Activated CD4-positive, alpha-beta T cell treated with anti-CD3 and anti-CD28 coated beads, Interleukin-2, amount 50 U/mL, for 48 hours (primary cell): ENCODE results near the gene ZFAND3.
A peak's percentile ranks its signal among the peaks of the same experiment; 100 is the strongest.

Source experiments
- DNase-seq, 2 experiments: peaks; one replicate each; pipeline ENCODE4 v3.0.0-alpha.2; 2020

The ZFAND3 gene

GRCh38 chr6:38174315-38174714 is 354.8 kb downstream of the ZFAND3 start:
- no peak for DNase-seq

DNA sequence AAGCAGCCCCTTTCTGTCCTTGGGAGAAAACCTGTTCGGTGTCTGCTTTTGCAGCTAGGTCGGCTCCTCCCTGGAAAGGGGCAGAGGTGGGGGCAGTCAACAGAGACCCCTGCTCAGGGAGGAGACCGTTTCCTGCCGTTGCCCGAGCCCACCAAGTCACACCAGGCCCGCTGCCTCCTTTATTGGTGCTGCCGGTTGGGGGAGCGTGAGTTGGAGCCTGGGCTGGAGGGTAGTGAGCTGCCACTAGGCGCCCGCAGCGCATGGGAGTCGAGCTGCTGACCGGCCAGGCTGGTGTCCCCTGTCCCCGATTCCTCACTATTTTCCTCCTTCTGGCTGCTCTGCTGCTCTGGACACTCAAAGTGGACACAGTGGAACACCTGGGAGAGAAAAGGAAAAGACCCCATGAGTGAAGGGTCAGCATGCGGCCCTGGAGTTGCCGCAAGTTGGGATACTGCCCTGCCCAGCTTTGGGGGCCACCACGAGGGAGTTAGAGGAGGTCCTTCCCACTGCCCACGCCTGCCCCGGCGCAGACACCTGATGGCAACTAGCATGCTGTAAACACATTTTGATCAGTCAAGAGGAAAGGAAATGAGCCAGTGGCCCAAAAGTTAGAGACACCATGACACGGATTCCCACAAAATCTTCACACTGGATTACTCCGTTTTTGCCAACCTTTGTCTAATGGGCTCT is 355.4 kb downstream of the ZFAND3 start:
- no peak for DNase-seq

DNA sequence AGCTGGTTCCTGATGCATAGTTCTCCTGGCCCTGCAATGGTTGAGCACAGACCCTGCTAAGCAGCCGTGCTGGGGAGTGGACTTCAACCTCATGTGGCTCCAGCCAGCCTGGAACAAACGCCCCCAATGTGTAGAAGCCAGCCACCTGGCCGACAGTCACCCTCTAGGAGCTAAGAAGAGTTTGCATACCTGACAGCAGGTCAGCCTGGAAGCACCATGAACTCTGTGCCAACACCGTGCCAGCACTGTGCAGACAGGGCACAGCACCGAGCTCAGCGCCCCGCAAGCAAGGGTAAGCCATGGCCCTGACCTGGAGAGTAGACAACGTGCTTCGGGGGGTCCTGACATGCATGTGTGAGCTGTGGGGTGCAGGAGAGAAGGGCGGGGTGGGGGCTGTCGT is 356.3 kb downstream of the ZFAND3 start:
- DNase-seq, result no peak

- no peak for DNase-seq
Measured at GRCh38 chr6:38176797-38177751, 357.5 kb downstream of the ZFAND3 start.

DNA sequence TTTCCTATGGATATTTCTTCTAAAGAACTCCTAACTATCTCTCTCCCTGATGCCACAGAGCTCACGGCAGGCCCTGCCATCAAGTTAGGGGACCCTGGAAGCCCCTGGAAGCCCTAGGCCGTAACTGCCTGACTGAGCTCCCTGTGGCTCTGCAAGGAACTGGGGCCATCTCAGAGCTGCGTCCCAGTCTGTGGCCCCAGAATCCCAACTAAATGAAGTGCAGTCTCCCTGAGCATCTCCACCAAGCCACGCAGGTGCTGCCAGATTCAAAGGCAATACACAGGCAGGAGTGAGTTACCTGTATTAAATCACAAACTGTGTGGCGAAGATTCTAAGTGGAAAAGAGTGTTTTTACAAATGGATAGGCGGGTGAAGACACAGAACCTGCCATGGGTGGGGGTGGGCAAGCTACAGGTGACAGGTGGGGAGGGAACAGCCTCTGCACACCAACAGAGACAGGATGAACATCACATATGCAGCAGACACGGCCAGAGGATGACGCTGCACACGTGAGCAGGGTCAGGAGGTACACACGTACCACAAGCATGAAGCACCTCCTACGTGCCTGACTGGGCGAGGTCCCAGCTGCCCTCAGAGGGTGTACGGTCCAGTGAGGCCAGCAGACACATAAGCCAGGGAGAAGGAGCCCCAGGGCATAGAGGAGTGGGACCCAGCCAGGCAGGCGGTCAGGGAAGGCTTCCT is 358.5 kb downstream of the ZFAND3 start:
- no peak for DNase-seq

DNA sequence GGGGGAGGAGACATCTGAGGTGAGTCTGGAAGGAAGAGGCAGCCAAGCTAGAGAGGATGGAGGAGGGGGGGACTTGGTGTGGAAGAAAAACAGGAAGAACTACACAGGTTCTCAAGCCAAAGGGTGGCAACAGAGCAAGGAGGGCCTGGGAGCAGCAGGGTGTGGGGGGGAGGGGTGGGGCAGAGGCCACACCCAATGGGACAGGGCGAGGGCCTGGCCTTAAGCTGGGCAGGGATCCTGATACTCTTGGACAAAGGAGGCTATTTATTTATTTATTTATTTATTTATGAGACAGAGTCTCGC is 359.0 kb downstream of the ZFAND3 start:
- DNase-seq, result no peak

DNA sequence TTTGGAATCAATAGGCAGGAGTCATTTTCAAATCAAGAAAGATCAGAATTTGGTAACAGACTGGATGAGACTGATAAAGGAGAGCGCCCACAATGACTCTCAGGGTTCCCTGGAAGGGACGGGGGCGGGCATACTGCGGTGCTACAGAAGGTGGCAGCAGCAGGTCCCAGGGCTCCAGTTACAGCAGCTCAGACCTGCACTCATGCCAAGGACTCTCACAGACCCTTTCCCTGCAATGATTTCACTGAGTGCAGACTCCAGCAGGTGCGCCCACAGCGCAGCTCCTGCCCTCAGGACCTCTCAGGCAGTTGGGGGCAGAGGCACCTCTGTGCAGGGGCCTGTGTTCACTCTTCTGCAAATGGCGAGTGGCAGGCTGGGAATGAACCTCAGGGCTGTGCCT is 359.8 kb downstream of the ZFAND3 start:
- peak; percentile 7 to 14 for DNase-seq

- DNase-seq, result no peak
Measured at GRCh38 chr6:38179794-38180430, 360.4 kb downstream of the ZFAND3 start.

GRCh38 chr6:38180586-38180985 is 361.1 kb downstream of the ZFAND3 start:
- no peak for DNase-seq

DNA sequence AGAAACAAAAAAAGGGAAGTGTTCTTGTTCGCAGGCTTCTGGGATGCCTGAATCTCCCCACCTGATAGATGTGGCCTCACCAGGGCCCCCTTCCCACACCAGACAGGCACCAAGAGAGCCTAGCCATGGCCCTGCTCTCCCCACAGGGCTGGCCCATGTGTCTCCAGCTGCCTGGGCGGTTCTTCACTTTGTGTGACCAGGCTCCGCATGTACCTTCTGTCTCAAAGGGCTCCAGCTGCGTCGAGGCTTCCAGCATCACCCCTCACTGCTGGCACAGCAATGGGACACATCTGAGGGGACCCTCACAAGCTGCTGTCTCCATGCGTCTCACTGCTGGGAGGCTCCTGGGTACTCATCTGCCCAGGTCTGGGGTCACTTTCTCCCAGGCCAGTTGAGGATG is 362.9 kb downstream of the ZFAND3 start:
- DNase-seq, result no peak

GRCh38 chr6:38183856-38184584 is 364.5 kb downstream of the ZFAND3 start:
- no peak for DNase-seq

GRCh38 chr6:38184585-38185080 is 365.1 kb downstream of the ZFAND3 start:
- DNase-seq, result no peak

- DNase-seq, result no peak
Measured at GRCh38 chr6:38185244-38185643, 365.7 kb downstream of the ZFAND3 start.

DNA sequence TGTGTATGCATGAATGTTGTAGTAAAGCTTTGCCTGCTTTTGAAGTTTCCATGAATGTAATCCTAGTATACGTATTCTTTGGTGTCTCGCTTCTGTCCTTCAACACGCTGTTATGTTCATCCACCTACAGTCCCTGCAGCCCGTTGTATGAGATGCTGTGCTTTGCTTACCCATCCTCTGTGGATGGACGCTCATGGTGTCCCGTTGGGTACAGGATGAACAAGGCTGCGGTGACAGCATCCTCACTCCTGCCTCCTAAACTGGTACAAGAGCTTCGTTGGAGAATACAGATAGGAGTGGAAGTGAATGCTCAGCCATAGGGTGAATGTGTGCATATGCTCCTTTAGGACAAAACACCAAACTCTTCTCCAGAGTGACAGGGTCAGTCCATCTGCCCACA is 366.2 kb downstream of the ZFAND3 start:
- no peak for DNase-seq

DNA sequence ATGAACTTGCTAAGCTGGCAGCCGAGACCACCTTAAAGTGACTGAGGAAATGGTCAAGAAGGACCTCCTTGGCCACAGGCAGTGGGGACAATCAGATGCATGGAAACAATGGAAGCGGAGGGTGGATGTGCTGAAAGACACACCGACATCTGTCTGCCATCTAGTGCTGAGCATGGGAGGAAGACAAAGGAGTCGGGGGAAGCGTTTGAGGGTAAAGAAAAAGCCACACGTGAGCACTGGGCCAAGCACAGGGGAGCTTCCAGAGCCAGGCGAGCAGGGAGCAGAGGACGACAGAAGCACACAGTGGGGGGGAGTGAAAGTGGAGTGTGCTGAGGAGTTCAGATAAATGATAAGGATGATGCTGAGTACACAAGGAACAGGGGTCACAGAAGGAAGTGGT is 367.8 kb downstream of the ZFAND3 start:
- no peak for DNase-seq

- no peak for DNase-seq
Measured at GRCh38 chr6:38187811-38188590, 368.5 kb downstream of the ZFAND3 start.

- no peak for DNase-seq
Measured at GRCh38 chr6:38188677-38189335, 369.3 kb downstream of the ZFAND3 start.

- DNase-seq, result no peak
Measured at GRCh38 chr6:38191418-38191817, 371.9 kb downstream of the ZFAND3 start.

DNA sequence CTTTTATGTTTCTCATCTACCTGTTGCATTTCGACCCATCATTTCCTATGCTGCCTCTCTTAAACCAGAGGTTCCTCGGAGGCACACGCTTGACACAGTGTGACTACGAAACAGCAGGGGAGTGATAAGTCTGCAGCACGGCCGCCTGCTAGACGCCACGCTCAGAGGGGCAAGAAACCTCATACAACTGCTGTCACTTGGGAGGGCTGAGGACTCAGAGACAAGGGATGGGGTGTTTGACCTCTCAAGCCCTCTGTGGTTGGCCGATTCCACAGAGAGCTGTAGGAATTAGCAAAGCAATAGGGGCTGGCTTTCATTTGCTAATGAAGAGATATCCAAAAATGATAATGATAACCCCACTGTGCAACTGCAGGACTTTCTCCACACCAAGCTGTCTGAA is 372.5 kb downstream of the ZFAND3 start:
- no peak for DNase-seq

- DNase-seq, result no peak
Measured at GRCh38 chr6:38192487-38192886, 373.0 kb downstream of the ZFAND3 start.

DNA sequence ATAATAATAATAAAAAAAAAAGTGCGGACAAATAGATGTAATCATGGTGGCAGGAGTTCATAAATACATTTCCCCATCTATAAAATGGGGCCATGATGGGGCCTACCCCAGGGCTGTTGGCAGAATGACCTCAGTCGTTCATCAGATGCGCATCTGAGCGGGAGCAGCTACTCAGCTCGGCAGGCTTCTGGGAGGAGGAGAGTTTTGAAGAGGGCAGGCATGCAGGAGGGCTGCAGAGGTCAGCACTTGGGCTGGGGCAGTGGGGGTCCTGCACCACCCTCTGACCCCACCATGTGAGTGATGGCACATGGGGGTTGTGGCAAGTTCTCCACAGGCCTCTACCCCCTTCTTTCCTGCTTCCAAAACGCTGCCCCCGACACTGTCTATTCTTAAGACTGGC is 373.5 kb downstream of the ZFAND3 start:
- no peak for DNase-seq
